WTC11 (cell line): Measurements from ENCODE around the gene AMPD1. TPM values are rescaled to one million over a fixed set of nuclear protein-coding genes. Genes with fewer than 3 reads are reported as not detected.

Experiments used
- ATAC-seq: fragments of 200-7000 bp; cut with Tn5 transposase; 2 replicates; pipeline ENCODE4 v1.10.0; 2021; ENCODE audit warnings: mild to moderate bottlenecking, moderate library complexity
- Bru-seq: library from RNA; stranded (reverse); fragments of 400-500 nt; gene quantifications from one replicate; lab custom pipeline; 2021; lab: Mats Ljungman, UMichigan
- CTCF ChIA-PET: fragments of 300-600 bp; sonication (Branson Sonifier 250); formaldehyde crosslinking; loops from one replicate; lab custom pipeline; 2021; ENCODE audit warnings: antibody characterized with exemption; lab: Charles Lee
- POLR2A ChIA-PET: fragments of 350-600 bp; sonication (Branson Sonifier 250); formaldehyde crosslinking; loops from one replicate; lab custom pipeline; 2021; ENCODE audit warnings: antibody characterized with exemption; lab: Charles Lee
- DNase-seq: peaks from one replicate; pipeline ENCODE4 v3.0.0; 2021; ENCODE audit warnings: low spot score
- H3K27ac Mint-ChIP-seq: 2 replicates; pipeline ENCODE4 v1.8.0; 2021; ENCODE audit warnings: mixed read lengths
- H3K27me3 Mint-ChIP-seq: 2 replicates; pipeline ENCODE4 v1.8.0; 2021; ENCODE audit warnings: low read depth, mild to moderate bottlenecking, moderate library complexity, mixed read lengths
- H3K36me3 Mint-ChIP-seq: 2 replicates; pipeline ENCODE4 v1.8.0; 2021; ENCODE audit warnings: mixed read lengths
- H3K4me1 Mint-ChIP-seq: 2 replicates; pipeline ENCODE4 v1.8.0; 2022; ENCODE audit warnings: mixed read lengths
- H3K4me3 Mint-ChIP-seq: 2 replicates; pipeline ENCODE4 v1.8.0; 2021; ENCODE audit warnings: mild to moderate bottlenecking, moderate library complexity, mixed read lengths
- H3K9me3 Mint-ChIP-seq: 2 replicates; pipeline ENCODE4 v1.8.0; 2021; ENCODE audit warnings: mixed read lengths
- ELF4 ChIP-seq: sonication (generic); formaldehyde crosslinking; IDR thresholded peaks from 2 replicates; pipeline ENCODE4 v1.8.1; 2022; ENCODE audit warnings: low read depth, mild to moderate bottlenecking, moderate library complexity, missing genetic modification reagents
- ETV6 ChIP-seq: sonication (generic); formaldehyde crosslinking; IDR thresholded peaks from 2 replicates; pipeline ENCODE4 v1.8.1; 2022; ENCODE audit warnings: mild to moderate bottlenecking, missing genetic modification reagents
- FOXP1 ChIP-seq: sonication (generic); formaldehyde crosslinking; IDR thresholded peaks from 2 replicates; pipeline ENCODE4 v1.8.0; 2022; ENCODE audit warnings: missing genetic modification reagents, mild to moderate bottlenecking, moderate library complexity, borderline replicate concordance
- NFATC4 ChIP-seq: fragments of 250-450 bp; sonication (Bioruptor Pico); IDR thresholded peaks from 2 replicates; pipeline ENCODE4 v1.9.0; 2021; ENCODE audit warnings: mild to moderate bottlenecking
- NFYB ChIP-seq: sonication (generic); formaldehyde crosslinking; conservative IDR thresholded peaks from 2 replicates; pipeline ENCODE4 v1.8.0; 2022; ENCODE audit warnings: low read depth, missing genetic modification reagents
- NR2C2 ChIP-seq: sonication (generic); formaldehyde crosslinking; IDR thresholded peaks from 2 replicates; pipeline ENCODE4 v1.8.0; 2022; ENCODE audit warnings: mild to moderate bottlenecking, missing genetic modification reagents
- OVOL2 ChIP-seq: fragments of 250-450 bp; sonication (Bioruptor Pico); IDR thresholded peaks from 2 replicates; pipeline ENCODE4 v1.9.0; 2021; ENCODE audit warnings: mild to moderate bottlenecking, borderline replicate concordance
- ZNF121 ChIP-seq: sonication (generic); formaldehyde crosslinking; IDR thresholded peaks from 2 replicates; pipeline ENCODE4 v1.8.0; 2023; ENCODE audit warnings: missing genetic modification reagents
- ZNF219 ChIP-seq: sonication (generic); formaldehyde crosslinking; IDR thresholded peaks from 2 replicates; pipeline ENCODE4 v1.8.0; 2023; ENCODE audit warnings: missing genetic modification reagents, mild to moderate bottlenecking, borderline replicate concordance
- long read RNA-seq, 3 experiments: library from RNA in 1 of 3; library from capped mRNA in 1 of 3; library from polyadenylated mRNA in 1 of 3; unstranded in 2 of 3; stranded (forward) in 1 of 3; transcript quantifications; one replicate each; pipeline ENCODE4 v2.0.0, GENCODE V29; 2021
- total RNA-seq: library from RNA; stranded (reverse); gene quantifications from 3 replicates; pipeline ENCODE4 v1.2.3, GENCODE V29; 2021
- TF ChIP-seq, protein P1 (sequence below): fragments of 250-450 bp; sonication (Bioruptor Pico); IDR thresholded peaks from 2 replicates; pipeline ENCODE4 v1.9.0; 2021; ENCODE audit warnings: mild to moderate bottlenecking, borderline replicate concordance
- TF ChIP-seq, protein P2 (sequence below): sonication (generic); formaldehyde crosslinking; IDR thresholded peaks from 2 replicates; pipeline ENCODE4 v1.8.0; 2022; ENCODE audit warnings: mild to moderate bottlenecking, missing genetic modification reagents
- TF ChIP-seq, protein P3 (sequence below): sonication (generic); formaldehyde crosslinking; IDR thresholded peaks from 2 replicates; pipeline ENCODE4 v1.8.0; 2023; ENCODE audit warnings: missing genetic modification reagents, mild to moderate bottlenecking, borderline replicate concordance

The AMPD1 gene
- not detected in 3 replicates for total RNA-seq
- Bru-seq, nascent RNA, result percentile 6 among the genes with signal in this experiment
- long read RNA-seq, experiment 1, result 0 reads
- long read RNA-seq, experiment 2, result 0 reads
- long read RNA-seq, experiment 3, result 0 reads

DNA sequence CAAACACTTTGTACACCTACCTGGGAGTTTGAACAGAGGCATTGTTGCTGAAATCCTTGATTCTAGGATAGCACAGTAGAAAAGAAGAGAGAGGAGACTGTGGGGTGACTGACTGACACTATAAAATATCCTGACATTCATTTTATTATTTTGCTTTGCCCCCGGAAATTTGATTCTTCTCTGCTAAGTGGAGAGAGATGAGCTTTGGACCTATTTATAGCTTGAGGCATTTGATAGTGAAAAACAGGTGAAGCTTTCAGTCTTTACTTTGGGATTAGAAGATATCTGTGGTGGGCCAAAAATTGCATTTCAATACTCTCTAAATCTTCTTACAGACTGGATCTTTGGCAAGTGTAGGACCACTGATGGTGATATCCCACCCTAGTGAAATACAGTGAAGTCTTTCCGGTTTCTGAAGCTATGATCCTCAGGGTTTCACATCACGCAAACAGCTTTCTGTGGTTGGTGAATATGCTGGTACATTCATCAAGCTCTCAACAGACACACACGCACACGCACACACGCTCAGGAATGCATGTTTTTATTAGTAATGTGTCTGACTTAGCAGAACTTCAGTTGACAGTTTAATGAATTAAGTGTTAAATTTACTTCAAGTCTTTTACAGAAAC lies at the start of gene AMPD1:
Gene AMPD1 (minus strand): TSS at position 117 of the 629 bp plus-strand sequence. CDS start 75 bp downstream, at position 42.
- POLR2A ChIA-PET, result no interaction called here
- DNase-seq (no peak), ATAC-seq (no peak)
- H3K36me3 Mint-ChIP-seq, result no peaks in the 10 kb centered on the region
- H3K9me3 Mint-ChIP-seq, result no peaks in the 10 kb centered on the region
- no peak within 1 kb of the TSS for H3K4me3 Mint-ChIP-seq
- no peaks in the 10 kb centered on the region for H3K27me3 Mint-ChIP-seq
- CTCF ChIA-PET, result interaction anchor here (1.4 kb wide), 1 partner anchor 26 kb away, joined by 3 read pairs; the partner anchor contains the start of gene DENND2C
- H3K27ac Mint-ChIP-seq, result no peak within 1 kb of the TSS
- TF ChIP-seq, protein P1, sequence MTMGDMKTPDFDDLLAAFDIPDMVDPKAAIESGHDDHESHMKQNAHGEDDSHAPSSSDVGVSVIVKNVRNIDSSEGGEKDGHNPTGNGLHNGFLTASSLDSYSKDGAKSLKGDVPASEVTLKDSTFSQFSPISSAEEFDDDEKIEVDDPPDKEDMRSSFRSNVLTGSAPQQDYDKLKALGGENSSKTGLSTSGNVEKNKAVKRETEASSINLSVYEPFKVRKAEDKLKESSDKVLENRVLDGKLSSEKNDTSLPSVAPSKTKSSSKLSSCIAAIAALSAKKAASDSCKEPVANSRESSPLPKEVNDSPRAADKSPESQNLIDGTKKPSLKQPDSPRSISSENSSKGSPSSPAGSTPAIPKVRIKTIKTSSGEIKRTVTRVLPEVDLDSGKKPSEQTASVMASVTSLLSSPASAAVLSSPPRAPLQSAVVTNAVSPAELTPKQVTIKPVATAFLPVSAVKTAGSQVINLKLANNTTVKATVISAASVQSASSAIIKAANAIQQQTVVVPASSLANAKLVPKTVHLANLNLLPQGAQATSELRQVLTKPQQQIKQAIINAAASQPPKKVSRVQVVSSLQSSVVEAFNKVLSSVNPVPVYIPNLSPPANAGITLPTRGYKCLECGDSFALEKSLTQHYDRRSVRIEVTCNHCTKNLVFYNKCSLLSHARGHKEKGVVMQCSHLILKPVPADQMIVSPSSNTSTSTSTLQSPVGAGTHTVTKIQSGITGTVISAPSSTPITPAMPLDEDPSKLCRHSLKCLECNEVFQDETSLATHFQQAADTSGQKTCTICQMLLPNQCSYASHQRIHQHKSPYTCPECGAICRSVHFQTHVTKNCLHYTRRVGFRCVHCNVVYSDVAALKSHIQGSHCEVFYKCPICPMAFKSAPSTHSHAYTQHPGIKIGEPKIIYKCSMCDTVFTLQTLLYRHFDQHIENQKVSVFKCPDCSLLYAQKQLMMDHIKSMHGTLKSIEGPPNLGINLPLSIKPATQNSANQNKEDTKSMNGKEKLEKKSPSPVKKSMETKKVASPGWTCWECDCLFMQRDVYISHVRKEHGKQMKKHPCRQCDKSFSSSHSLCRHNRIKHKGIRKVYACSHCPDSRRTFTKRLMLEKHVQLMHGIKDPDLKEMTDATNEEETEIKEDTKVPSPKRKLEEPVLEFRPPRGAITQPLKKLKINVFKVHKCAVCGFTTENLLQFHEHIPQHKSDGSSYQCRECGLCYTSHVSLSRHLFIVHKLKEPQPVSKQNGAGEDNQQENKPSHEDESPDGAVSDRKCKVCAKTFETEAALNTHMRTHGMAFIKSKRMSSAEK, result no peak
- TF ChIP-seq ETV6 (CRISPR knock-in tag) (no peak), ELF4 (CRISPR knock-in tag) (no peak), OVOL2 (no peak), ZNF121 (CRISPR knock-in tag) (no peak), NR2C2 (no peak), ZNF219 (CRISPR knock-in tag) (no peak), NFATC4 (CRISPR knock-in tag) (no peak), FOXP1 (no peak), NFYB (no peak)
- TF ChIP-seq, protein P2, sequence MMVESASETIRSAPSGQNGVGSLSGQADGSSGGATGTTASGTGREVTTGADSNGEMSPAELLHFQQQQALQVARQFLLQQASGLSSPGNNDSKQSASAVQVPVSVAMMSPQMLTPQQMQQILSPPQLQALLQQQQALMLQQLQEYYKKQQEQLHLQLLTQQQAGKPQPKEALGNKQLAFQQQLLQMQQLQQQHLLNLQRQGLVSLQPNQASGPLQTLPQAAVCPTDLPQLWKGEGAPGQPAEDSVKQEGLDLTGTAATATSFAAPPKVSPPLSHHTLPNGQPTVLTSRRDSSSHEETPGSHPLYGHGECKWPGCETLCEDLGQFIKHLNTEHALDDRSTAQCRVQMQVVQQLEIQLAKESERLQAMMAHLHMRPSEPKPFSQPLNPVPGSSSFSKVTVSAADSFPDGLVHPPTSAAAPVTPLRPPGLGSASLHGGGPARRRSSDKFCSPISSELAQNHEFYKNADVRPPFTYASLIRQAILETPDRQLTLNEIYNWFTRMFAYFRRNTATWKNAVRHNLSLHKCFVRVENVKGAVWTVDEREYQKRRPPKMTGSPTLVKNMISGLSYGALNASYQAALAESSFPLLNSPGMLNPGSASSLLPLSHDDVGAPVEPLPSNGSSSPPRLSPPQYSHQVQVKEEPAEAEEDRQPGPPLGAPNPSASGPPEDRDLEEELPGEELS, result no peak
- TF ChIP-seq, all 79 proteins: peak for 0
- no peaks in the 10 kb centered on the region for H3K4me1 Mint-ChIP-seq

DNA sequence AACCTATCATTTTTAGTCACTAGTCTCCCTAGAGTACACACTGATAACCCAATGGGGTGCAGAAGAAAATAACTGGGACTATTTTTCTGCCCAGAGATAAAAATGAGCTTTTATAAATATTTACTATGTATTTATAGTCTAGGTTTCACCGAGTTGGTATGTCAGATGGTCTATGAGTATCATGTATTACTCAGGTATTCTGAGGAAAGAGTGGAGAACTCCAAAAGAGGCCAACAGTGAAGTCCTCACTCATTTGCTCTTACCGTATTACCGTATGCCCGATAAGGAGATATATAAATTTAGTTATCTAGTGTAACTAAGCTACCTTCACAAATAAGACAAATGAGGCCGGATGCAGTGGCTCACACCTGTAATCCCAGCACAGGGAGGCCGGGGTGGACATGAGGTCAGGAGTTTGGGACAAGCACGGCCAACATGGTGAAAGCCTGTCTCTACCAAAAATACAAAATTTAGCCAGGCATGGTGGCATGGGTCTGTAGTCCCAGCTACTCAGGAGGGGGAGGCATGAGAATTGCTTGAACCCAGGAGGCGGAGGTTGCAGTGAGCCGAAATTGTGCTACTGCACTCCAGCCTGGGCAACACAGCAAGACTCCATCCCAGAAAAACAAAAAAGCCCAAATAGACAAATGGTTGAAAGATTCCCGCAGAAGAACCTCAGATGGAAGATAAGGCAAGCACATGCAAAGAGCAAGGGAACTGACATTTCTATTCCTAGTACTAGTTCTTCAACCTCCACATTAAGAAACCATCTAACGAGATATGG lies 46.8 kb upstream of the AMPD1 start:
- H3K27ac Mint-ChIP-seq, result no peak overlapping the region; the same call in none of the 2 replicates
- H3K9me3 Mint-ChIP-seq, result no peaks in the 10 kb centered on the region
- H3K4me3 Mint-ChIP-seq, result no peak overlapping the region
- ChIA-PET POLR2A (no interaction called here), CTCF (no interaction called here)
- DNase-seq (no peak), ATAC-seq (no peak)
- H3K27me3 Mint-ChIP-seq, result no peaks in the 10 kb centered on the region
- peaks cover 64% of the 10 kb centered on the region for H3K36me3 Mint-ChIP-seq
- 0 out of 2 replicates have a peak, but pooled peaks cover 4% of the 10 kb centered on the region for H3K4me1 Mint-ChIP-seq
- peak; percentile 60; the same call in 1 of the 2 replicates for TF ChIP-seq ZNF121 (CRISPR knock-in tag)
- TF ChIP-seq, protein P3, sequence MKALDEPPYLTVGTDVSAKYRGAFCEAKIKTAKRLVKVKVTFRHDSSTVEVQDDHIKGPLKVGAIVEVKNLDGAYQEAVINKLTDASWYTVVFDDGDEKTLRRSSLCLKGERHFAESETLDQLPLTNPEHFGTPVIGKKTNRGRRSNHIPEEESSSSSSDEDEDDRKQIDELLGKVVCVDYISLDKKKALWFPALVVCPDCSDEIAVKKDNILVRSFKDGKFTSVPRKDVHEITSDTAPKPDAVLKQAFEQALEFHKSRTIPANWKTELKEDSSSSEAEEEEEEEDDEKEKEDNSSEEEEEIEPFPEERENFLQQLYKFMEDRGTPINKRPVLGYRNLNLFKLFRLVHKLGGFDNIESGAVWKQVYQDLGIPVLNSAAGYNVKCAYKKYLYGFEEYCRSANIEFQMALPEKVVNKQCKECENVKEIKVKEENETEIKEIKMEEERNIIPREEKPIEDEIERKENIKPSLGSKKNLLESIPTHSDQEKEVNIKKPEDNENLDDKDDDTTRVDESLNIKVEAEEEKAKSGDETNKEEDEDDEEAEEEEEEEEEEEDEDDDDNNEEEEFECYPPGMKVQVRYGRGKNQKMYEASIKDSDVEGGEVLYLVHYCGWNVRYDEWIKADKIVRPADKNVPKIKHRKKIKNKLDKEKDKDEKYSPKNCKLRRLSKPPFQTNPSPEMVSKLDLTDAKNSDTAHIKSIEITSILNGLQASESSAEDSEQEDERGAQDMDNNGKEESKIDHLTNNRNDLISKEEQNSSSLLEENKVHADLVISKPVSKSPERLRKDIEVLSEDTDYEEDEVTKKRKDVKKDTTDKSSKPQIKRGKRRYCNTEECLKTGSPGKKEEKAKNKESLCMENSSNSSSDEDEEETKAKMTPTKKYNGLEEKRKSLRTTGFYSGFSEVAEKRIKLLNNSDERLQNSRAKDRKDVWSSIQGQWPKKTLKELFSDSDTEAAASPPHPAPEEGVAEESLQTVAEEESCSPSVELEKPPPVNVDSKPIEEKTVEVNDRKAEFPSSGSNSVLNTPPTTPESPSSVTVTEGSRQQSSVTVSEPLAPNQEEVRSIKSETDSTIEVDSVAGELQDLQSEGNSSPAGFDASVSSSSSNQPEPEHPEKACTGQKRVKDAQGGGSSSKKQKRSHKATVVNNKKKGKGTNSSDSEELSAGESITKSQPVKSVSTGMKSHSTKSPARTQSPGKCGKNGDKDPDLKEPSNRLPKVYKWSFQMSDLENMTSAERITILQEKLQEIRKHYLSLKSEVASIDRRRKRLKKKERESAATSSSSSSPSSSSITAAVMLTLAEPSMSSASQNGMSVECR (CRISPR knock-in tag), result no peak
